ENCODE results near the gene PCBP3.
"Not testable (repeated sequence)": the region's sequence is repeated elsewhere in the genome, so short reads cannot be mapped to it uniquely, and the experiment has no call there.

The PCBP3 gene

GRCh38 chr21:45885597-45885929 is 242.0 kb downstream of the PCBP3 start:
- no peak for DNase-seq
- intact Hi-C loops (cut with DNase I): no loop called here

- intact Hi-C loops (cut with DNase I); DNase-seq: not testable (repeated sequence)
These were observed 242.5 kb downstream of the PCBP3 start for GRCh38 chr21:45885930-45886601.

GRCh38 chr21:45886610-45887026 is 243.1 kb downstream of the PCBP3 start:
- DNase-seq: no peak
- intact Hi-C loops (cut with DNase I): no loop called here

- peak in 40 of 42 donors; percentile 18 to 80 (median 54) for DNase-seq
These were observed 243.6 kb downstream of the PCBP3 start for GRCh38 chr21:45887120-45887611.

GRCh38 chr21:45887788-45888187 is 244.3 kb downstream of the PCBP3 start:
- no peak for DNase-seq

More at GRCh38 chr21:45887120-45887611, 243.6 kb downstream of the PCBP3 start:
- intact Hi-C loops (cut with DNase I): no loop called here

GRCh38 chr21:45888386-45889009 is 245.0 kb downstream of the PCBP3 start:
- intact Hi-C loops (cut with DNase I): no loop called here
- peak in 8 of 42 donors; percentile 19 to 51 (median 36) for DNase-seq

More at GRCh38 chr21:45887788-45888187, 244.3 kb downstream of the PCBP3 start:
- intact Hi-C loops (cut with DNase I): no loop called here

GRCh38 chr21:45889256-45889655 is 245.7 kb downstream of the PCBP3 start:
- DNase-seq: no peak

GRCh38 chr21:45889961-45890360 is 246.4 kb downstream of the PCBP3 start:
- no peak for DNase-seq
- intact Hi-C loops (cut with DNase I): no loop called here

More at GRCh38 chr21:45889256-45889655, 245.7 kb downstream of the PCBP3 start:
- intact Hi-C loops (cut with DNase I): no loop called here

- DNase-seq: no peak
- intact Hi-C loops (cut with DNase I): no loop called here
These were observed 248.0 kb downstream of the PCBP3 start for GRCh38 chr21:45891388-45892155.

GRCh38 chr21:45892156-45892915 is 248.8 kb downstream of the PCBP3 start:
- intact Hi-C loops (cut with DNase I): no loop called here
- DNase-seq: no peak

- intact Hi-C loops (cut with DNase I): no loop called here
These were observed 249.6 kb downstream of the PCBP3 start for GRCh38 chr21:45892916-45893739.

GRCh38 chr21:45893740-45894449 is 250.4 kb downstream of the PCBP3 start:
- intact Hi-C loops (cut with DNase I): no loop called here
- no peak for DNase-seq

More at GRCh38 chr21:45892916-45893739, 249.6 kb downstream of the PCBP3 start:
- DNase-seq: no peak

GRCh38 chr21:45894450-45894825 is 250.9 kb downstream of the PCBP3 start:
- intact Hi-C loops (cut with DNase I): no loop called here
- no peak for DNase-seq

GRCh38 chr21:45894906-45895777 is 251.6 kb downstream of the PCBP3 start:
- intact Hi-C loops (cut with DNase I): no loop called here
- DNase-seq: no peak

GRCh38 chr21:45895778-45896370 is 252.3 kb downstream of the PCBP3 start:
- intact Hi-C loops (cut with DNase I): no loop called here
- no peak for DNase-seq

- intact Hi-C loops (cut with DNase I); DNase-seq: not testable (repeated sequence)
These were observed 252.9 kb downstream of the PCBP3 start for GRCh38 chr21:45896431-45896830.

Data from head of caudate nucleus (tissue), 42 donors.